ENCODE results near the gene SLC30A2. TPM values are rescaled to one million over a fixed set of nuclear protein-coding genes. Genes with fewer than 3 reads are reported as not detected.

Gene SLC30A2
- total and polyA plus RNA-seq, 9 of the 15 experiments (the other 6 are each of a cell fraction or from before 2014, with no cell fraction given): 0.01 to 0.18 (median 0.06) TPM; not detected in 3

- no peak for TF ChIP-seq KLF6 (CRISPR knock-in tag; IDR thresholded peaks at IDR 0.05; ENCODE audit: borderline replicate concordance)
- no peak for TF ChIP-seq ETV1 (tag; conservative IDR thresholded peaks at IDR 0.05; ENCODE audit: low read depth)
- no peak for TF ChIP-seq TFAM (CRISPR knock-in tag; conservative IDR thresholded peaks at IDR 0.05)
- TF ChIP-seq XRCC3 (IDR thresholded peaks at IDR 0.05): no peak
- no peak for TF ChIP-seq ZFPM2 (CRISPR knock-in tag; IDR thresholded peaks at IDR 0.05)
- no peak for TF ChIP-seq BRF2 (IDR thresholded peaks at IDR 0.05; ENCODE audit: borderline replicate concordance, insufficient read depth, insufficient read length)
- TF ChIP-seq RAD51 (IDR thresholded peaks at IDR 0.05; ENCODE audit: borderline replicate concordance, low read depth): peak; percentile 53; the same call in 1 of the 2 replicates
- no peak for TF ChIP-seq E2F5 (CRISPR knock-in tag; IDR thresholded peaks at IDR 0.05)
- no peak for TF ChIP-seq ZNF764 (CRISPR knock-in tag; IDR thresholded peaks at IDR 0.05; ENCODE audit: low read depth)
- TF ChIP-seq DEAF1 (CRISPR knock-in tag; IDR thresholded peaks at IDR 0.05): peak; percentile 71
- TF ChIP-seq HNRNPL (IDR thresholded peaks at IDR 0.05; ENCODE audit: low read depth, low read length): no peak
- no peak for TF ChIP-seq ZFP91 (CRISPR knock-in tag; IDR thresholded peaks at IDR 0.05)
- TF ChIP-seq PBX2 (CRISPR knock-in tag; IDR thresholded peaks at IDR 0.05; ENCODE audit: low read depth): no peak
- no peak for TF ChIP-seq PBX2 (tag; conservative IDR thresholded peaks at IDR 0.05; ENCODE audit: low read depth)
- no peak for TF ChIP-seq ZNF280B (CRISPR knock-in tag; IDR thresholded peaks at IDR 0.05)
Observed at GRCh38 chr1:26029864-26030481, 15.9 kb downstream of the SLC30A2 start (continued).
